Keratinocyte (primary cell): ENCODE measurements around the gene CNIH2. TPM values are rescaled to one million over a fixed set of nuclear protein-coding genes. Genes with fewer than 3 reads are reported as not detected.

Source experiments
- DNase-seq: peaks from one replicate; pipeline ENCODE4 v3.0.0-alpha.2; 2011; ENCODE audit warnings: low read depth, missing footprints, low spot score
- FAIRE-seq: peaks from 2 replicates; lab custom pipeline; 2011; peaks lifted over from hg19 to GRCh38; lab: Jason Lieb, UNC
- H2AFZ ChIP-seq: 2 replicates; pipeline ENCODE4 v1.6.0; 2012; ENCODE audit warnings: low read length, control low read depth, inconsistent platforms; ENCODE audit not compliant: control insufficient read depth
- H3K27ac ChIP-seq: 2 replicates; pipeline ENCODE4 v1.5.1; 2011; ENCODE audit warnings: low read length; ENCODE audit not compliant: control insufficient read depth, insufficient read depth
- H3K27me3 ChIP-seq: 3 replicates; pipeline ENCODE4 v1.6.0; 2011; ENCODE audit warnings: low read length; ENCODE audit not compliant: control insufficient read depth, insufficient read depth; ENCODE audit errors: extremely low read depth
- H3K36me3 ChIP-seq, 2 experiments: 2 replicates in 1 of 2; 3 replicates in 1 of 2; pipeline ENCODE4 v1.5.1; 2011; ENCODE audit warnings: low read length in 2 of 2, mild to moderate bottlenecking in 1 of 2; ENCODE audit not compliant: control insufficient read depth in 2 of 2, insufficient read depth in 2 of 2; ENCODE audit errors: extremely low read depth in 1 of 2
- H3K4me1 ChIP-seq: 3 replicates; pipeline ENCODE4 v1.5.1; 2011; ENCODE audit warnings: low read length; ENCODE audit not compliant: control insufficient read depth, insufficient read depth; ENCODE audit errors: extremely low read depth
- H3K4me2 ChIP-seq: 3 replicates; pipeline ENCODE4 v1.6.0; 2011; ENCODE audit warnings: low read depth, low read length; ENCODE audit not compliant: control insufficient read depth, insufficient read depth; ENCODE audit errors: extremely low read depth
- H3K4me3 ChIP-seq, 3 experiments: fragments of 200-600 bp in 1 of 3; sonication (generic) in 1 of 3; 2 replicates in 2 of 3; 3 replicates in 1 of 3; pipeline ENCODE4 v1.5.1; 2011 to 2016; ENCODE audit warnings: low read length in 3 of 3, mild to moderate bottlenecking in 3 of 3, control low read depth in 2 of 3, inconsistent platforms in 1 of 3, low read depth in 1 of 3, mixed read lengths in 1 of 3, mixed run types in 1 of 3, moderate library complexity in 1 of 3; ENCODE audit not compliant: control insufficient read depth in 2 of 3, insufficient read depth in 2 of 3; ENCODE audit errors: extremely low read depth in 1 of 3
- H3K79me2 ChIP-seq: 2 replicates; pipeline ENCODE4 v1.6.0; 2012; ENCODE audit warnings: low read length; ENCODE audit not compliant: control insufficient read depth, insufficient read depth
- H3K9ac ChIP-seq: 3 replicates; pipeline ENCODE4 v1.6.0; 2011; ENCODE audit warnings: low read length; ENCODE audit not compliant: control insufficient read depth, insufficient read depth; ENCODE audit errors: extremely low read depth
- H3K9me1 ChIP-seq: 3 replicates; pipeline ENCODE4 v1.6.0; 2011; ENCODE audit warnings: low read length; ENCODE audit not compliant: control insufficient read depth, insufficient read depth; ENCODE audit errors: extremely low read depth
- H3K9me3 ChIP-seq: 2 replicates; pipeline ENCODE4 v1.5.1; 2012; ENCODE audit warnings: low read depth, low read length; ENCODE audit not compliant: control insufficient read depth
- H4K20me1 ChIP-seq: 3 replicates; pipeline ENCODE4 v1.6.0; 2011; ENCODE audit warnings: low read length; ENCODE audit not compliant: control insufficient read depth, insufficient read depth; ENCODE audit errors: extremely low read depth
- EZH2 ChIP-seq: IDR thresholded peaks from one replicate; pipeline ENCODE4 v1.6.1; 2012; ENCODE audit warnings: inconsistent platforms, mild to moderate bottlenecking, low read length, moderate library complexity
- dilution Hi-C: fragments of 300-500 bp; cut with MboI; formaldehyde crosslinking; loops from one replicate; pipeline ENCODE4 v1.7.0; 2020; ENCODE audit warnings: low sequenced_read_pairs; ENCODE audit not compliant: extremely low pct_ligation_motif_present
- polyA plus RNA-seq, 5 experiments: library from polyadenylated mRNA; depleted of rRNA in 3 of 5; stranded (reverse) in 3 of 5; stranded (forward) in 1 of 5; unstranded in 1 of 5; fragments of >200 nt; gene quantifications; 1 replicate in 1 of 5; 2 replicates in 3 of 5; 3 replicates in 1 of 5; pipeline versions ENCODE4 v1.2.1 to v1.2.3, GENCODE V29; 2011 to 2012; ENCODE audit warnings: missing spikeins in 2 of 5, low read depth in 1 of 5, low replicate concordance in 1 of 5
- TF ChIP-seq, protein P1 (sequence below), 3 experiments: IDR thresholded peaks in 1 of 3; conservative IDR thresholded peaks in 1 of 3; optimal IDR thresholded peaks in 1 of 3; 2 replicates in 2 of 3; 3 replicates in 1 of 3; pipeline versions ENCODE3 to v1.5.1; 2011; ENCODE audit warnings: low read length in 3 of 3, mild to moderate bottlenecking in 3 of 3, moderate library complexity in 2 of 3, control low read depth in 1 of 3, inconsistent platforms in 1 of 3; ENCODE audit not compliant: insufficient read depth in 2 of 3; ENCODE audit errors: extremely low read depth in 1 of 3

CNIH2 gene
- polyA plus RNA-seq, 1 donor (not counting 4 experiments of a cell fraction or from before 2014, with no cell fraction given): 0.17 TPM

GRCh38 chr11:66230156-66230555 is 47.8 kb upstream of the CNIH2 start:
- H2AFZ ChIP-seq: no peak overlapping the region
- no peaks in the 10 kb centered on the region for H3K79me2 ChIP-seq
- no peak for DNase-seq
- H4K20me1 ChIP-seq: no peaks in the 10 kb centered on the region
- H3K9ac ChIP-seq: no peak overlapping the region
- dilution Hi-C loops: no loop called here
- H3K27me3 ChIP-seq: no peaks in the 10 kb centered on the region
- H3K36me3 ChIP-seq: peaks cover 16 to 39% of the 10 kb centered on the region in 2 experiments
- no peaks in the 10 kb centered on the region for H3K9me3 ChIP-seq
- no peaks in the 10 kb centered on the region for H3K9me1 ChIP-seq
- no peak for FAIRE-seq
- no peak overlapping the region for H3K27ac ChIP-seq
- H3K4me1 ChIP-seq: no peaks in the 10 kb centered on the region
- TF ChIP-seq, protein P1, sequence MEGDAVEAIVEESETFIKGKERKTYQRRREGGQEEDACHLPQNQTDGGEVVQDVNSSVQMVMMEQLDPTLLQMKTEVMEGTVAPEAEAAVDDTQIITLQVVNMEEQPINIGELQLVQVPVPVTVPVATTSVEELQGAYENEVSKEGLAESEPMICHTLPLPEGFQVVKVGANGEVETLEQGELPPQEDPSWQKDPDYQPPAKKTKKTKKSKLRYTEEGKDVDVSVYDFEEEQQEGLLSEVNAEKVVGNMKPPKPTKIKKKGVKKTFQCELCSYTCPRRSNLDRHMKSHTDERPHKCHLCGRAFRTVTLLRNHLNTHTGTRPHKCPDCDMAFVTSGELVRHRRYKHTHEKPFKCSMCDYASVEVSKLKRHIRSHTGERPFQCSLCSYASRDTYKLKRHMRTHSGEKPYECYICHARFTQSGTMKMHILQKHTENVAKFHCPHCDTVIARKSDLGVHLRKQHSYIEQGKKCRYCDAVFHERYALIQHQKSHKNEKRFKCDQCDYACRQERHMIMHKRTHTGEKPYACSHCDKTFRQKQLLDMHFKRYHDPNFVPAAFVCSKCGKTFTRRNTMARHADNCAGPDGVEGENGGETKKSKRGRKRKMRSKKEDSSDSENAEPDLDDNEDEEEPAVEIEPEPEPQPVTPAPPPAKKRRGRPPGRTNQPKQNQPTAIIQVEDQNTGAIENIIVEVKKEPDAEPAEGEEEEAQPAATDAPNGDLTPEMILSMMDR (optimal IDR thresholded peaks at IDR 0.05 in 1 of 3, IDR thresholded peaks at IDR 0.05 in 1 of 3, conservative IDR thresholded peaks at IDR 0.05 in 1 of 3; ENCODE audit: extremely low read depth in 1 of 3, insufficient read depth in 2 of 3, low read length in 3 of 3): no peak
- no peak for TF ChIP-seq EZH2
- H3K4me2 ChIP-seq: no peak overlapping the region
- H3K4me3 ChIP-seq: no peak overlapping the region

GRCh38 chr11:66230978-66231377 is 47.0 kb upstream of the CNIH2 start:
- dilution Hi-C loops: no loop called here
- Histone ChIP-seq H4K20me1 (no peaks in the 10 kb centered on the region), H3K36me3 (peaks cover 16 to 46% of the 10 kb centered on the region in 2 experiments), H3K27ac (no peak overlapping the region), H3K9me1 (no peaks in the 10 kb centered on the region), H3K79me2 (no peaks in the 10 kb centered on the region), H3K9ac (no peak overlapping the region), H3K4me1 (no peaks in the 10 kb centered on the region), H3K9me3 (no peaks in the 10 kb centered on the region), H2AFZ (no peak overlapping the region), H3K4me3 (no peak overlapping the region), H3K4me2 (no peak overlapping the region), H3K27me3 (no peaks in the 10 kb centered on the region)
- TF ChIP-seq EZH2: no peak
- TF ChIP-seq, protein P1 (optimal IDR thresholded peaks at IDR 0.05 in 1 of 3, IDR thresholded peaks at IDR 0.05 in 1 of 3, conservative IDR thresholded peaks at IDR 0.05 in 1 of 3; ENCODE audit: extremely low read depth in 1 of 3, insufficient read depth in 2 of 3, low read length in 3 of 3): no peak
- FAIRE-seq (no peak), DNase-seq (no peak)
